Uterus (tissue), 2 donors: ENCODE measurements around the gene RASD2.

Experiments
- POLR2A ChIP-seq, 2 donors: fragments of 450-650 bp; IDR thresholded peaks; one replicate each; pipeline ENCODE4 v1.6.1; 2016; ENCODE audit warnings: antibody characterized with exemption in 2 of 2, mild to moderate bottlenecking in 1 of 2, moderate library complexity in 1 of 2
- TF ChIP-seq, protein P1 (sequence below), 4 experiments: fragments of 200-600 bp in 2 of 4; fragments of 450-650 bp in 2 of 4; sonication (generic) in 2 of 4; IDR thresholded peaks; one replicate each; pipeline ENCODE4 v1.5.1; 2016 to 2019; ENCODE audit warnings: antibody characterized with exemption in 4 of 4, mild to moderate bottlenecking in 2 of 4, moderate library complexity in 1 of 4

DNA sequence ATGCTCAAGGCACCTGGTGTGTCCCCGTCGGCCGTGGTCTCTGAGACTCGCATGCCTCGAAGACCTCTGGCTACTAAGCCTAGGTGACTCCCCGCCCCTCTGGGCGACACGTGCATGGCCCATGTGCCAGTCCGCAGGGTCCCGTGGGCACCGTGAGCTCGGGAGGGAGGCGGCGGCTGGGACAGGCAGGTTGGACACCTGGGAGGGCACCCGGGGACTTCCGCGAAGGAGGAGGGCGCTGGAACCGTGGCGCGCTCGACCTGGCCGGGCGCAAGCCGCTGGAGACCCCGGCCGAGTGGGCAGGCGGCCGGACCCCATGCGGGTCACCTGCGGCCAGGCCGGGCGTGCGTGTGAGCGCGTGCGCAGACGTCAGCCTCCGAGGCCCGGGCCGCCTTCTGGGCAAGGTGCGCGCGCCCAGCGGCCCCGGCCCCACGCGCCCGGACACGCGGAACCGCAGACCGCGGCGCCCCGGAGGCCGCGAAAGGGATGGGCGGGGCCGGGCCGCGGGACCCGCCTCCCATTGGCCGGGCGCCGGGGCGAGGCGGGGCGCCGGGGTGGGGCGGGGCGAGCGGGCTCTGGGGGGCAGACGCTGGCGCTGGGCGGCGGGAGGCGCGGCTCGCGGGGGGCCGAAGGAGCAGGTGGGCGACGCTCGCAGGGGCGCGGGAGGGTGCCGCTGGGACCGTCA lies 579 bp upstream of the RASD2 start:
- TF ChIP-seq, protein P1, sequence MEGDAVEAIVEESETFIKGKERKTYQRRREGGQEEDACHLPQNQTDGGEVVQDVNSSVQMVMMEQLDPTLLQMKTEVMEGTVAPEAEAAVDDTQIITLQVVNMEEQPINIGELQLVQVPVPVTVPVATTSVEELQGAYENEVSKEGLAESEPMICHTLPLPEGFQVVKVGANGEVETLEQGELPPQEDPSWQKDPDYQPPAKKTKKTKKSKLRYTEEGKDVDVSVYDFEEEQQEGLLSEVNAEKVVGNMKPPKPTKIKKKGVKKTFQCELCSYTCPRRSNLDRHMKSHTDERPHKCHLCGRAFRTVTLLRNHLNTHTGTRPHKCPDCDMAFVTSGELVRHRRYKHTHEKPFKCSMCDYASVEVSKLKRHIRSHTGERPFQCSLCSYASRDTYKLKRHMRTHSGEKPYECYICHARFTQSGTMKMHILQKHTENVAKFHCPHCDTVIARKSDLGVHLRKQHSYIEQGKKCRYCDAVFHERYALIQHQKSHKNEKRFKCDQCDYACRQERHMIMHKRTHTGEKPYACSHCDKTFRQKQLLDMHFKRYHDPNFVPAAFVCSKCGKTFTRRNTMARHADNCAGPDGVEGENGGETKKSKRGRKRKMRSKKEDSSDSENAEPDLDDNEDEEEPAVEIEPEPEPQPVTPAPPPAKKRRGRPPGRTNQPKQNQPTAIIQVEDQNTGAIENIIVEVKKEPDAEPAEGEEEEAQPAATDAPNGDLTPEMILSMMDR (IDR thresholded peaks at IDR 0.05), result no peak
- peak in 1 of 2 donors; percentile 28 for TF ChIP-seq POLR2A (IDR thresholded peaks at IDR 0.05)
